Activated gamma-delta T cell treated with anti-CD3 and anti-CD28 coated beads, Interleukin-2, amount 50 U/mL, for 16 hours (primary cell): ENCODE measurements around the gene EHD3.

Experiments used
- DNase-seq: peaks from one replicate; pipeline ENCODE4 v3.0.0-alpha.2; 2020; ENCODE audit warnings: low read depth

The EHD3 gene

DNA sequence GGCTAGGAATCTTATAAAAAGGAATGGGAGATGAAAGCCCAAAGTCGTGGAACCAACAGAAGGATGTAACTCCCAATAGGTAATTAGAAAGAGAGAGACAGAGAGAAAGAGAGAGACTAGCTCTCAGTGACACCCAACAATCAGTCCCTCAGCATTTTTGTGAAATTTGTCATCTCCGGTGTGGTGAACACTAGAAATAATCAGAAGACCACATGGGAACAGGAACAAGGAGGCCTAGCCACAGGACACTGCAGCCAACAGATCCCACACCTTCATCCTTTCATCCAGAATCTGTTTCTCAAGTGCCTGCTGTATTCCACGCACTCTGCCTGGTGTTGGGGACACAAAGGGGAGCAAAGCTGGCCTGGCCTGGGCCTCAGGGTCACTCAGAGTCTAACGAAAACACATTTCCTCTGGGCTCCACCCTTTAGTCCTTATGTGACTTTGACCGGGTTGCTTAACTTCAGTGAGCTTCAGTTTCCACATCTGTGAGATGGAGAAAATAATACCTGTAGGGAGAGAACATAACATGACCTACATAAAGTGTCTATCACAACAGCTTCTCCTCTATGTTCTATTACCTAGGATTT lies 53.1 kb downstream of the EHD3 start:
- DNase-seq = no peak

DNA sequence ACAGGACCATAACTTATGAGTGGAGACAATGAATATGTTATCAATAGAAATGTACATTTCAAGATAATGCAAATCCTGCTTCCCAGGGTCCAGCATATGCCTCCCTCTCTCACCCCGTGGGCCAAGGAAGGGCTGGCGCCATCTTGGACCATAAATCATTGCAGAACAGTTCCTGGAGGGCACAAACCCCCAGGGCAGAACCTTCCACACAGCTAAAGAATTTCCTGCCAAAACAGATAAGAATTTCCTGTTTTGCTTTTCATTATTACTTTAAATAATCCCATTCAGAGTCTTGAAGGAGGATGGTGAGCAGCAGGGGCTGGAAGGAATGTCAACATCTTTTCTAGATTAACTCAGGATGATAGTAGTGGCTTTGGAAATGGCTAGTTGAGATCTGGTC lies 53.7 kb downstream of the EHD3 start:
- no peak for DNase-seq

DNA sequence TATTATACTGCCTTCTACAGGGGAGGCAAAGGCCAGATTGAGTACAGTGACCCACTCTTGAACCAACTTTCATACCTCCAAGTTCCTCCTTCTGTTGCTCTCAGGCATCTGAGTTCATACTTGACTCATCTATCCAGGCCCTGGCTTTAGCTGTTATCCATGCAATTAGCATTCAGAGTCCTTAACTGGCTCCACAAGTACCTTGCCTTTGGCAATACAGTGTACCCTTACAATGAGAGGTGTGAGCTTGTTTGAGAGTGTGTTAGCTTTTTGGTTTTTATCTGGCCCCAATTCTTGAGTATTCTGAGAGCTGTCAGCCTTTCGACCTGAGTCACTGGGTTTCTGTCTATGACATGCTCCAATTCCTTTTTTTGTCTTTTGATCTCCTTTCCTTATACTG lies 60.2 kb downstream of the EHD3 start:
- DNase-seq = no peak

DNA sequence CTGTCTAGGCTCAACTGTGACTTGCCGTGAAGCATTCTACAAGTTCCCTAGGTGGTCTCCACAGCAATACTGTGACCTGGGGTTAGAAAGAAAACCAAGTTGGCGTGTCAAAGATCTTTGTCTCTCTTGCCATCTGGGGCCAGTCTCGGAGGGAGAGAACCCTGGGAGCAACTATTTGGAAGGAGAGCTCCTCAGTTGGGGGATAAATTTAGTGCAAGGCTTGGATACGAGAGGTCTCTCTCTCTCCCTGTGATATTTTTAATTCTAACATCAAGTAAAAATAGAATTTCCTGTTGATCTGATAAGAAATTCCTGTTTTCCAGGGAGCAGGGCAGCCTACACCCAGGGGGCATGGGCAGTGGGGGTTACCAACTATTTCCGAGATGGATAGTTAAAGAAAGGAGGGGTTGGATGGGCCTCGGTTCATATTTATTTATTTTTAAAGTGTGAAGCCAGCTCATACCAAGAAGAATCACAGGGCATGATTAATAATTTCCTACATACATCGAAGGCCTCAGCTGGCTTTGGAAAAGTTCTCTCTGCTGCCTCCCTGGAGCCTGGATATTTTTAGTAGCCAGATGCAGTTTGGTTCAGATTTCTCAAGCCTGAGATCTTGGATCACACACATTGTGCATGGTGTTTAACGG lies 62.8 kb downstream of the EHD3 start:
- DNase-seq = no peak

DNA sequence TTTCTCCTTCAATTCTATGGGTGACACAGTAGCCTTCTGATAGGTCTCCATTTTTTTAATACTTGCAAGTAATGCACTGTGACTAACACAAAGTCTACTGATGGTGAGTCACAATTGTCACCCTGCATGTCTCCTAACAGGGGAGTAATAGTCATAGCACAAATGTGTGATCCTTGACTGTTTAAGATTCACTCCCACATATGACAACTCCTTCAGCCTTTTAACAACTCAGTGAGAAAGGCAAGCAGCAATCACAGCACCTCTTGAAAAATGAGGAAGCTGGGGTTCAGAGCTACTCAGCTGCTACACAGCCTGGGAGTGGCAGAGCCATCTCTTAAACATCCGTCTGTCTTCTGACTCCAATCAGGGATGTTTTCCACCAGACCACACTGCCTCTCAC lies 63.8 kb downstream of the EHD3 start:
- DNase-seq = no peak

DNA sequence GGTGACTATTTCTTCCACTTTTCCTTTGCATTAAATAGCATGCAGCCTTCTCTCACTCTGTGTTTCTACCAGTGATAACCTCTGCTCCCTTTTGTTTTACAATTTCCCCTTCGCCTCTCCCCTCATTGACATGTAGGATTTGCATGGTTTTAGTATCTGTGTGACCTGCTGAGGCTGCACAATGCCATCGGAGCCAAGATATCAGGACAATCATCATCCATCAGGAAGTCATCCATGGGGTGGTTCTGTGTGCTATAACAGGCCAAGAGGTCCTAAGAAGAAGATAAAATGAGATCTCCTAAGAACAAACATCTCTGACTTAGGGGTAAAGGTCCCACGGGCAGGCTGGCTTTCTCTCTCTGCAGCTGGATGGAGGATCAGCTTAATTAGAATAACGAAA lies 65.6 kb downstream of the EHD3 start:
- DNase-seq = no peak

DNA sequence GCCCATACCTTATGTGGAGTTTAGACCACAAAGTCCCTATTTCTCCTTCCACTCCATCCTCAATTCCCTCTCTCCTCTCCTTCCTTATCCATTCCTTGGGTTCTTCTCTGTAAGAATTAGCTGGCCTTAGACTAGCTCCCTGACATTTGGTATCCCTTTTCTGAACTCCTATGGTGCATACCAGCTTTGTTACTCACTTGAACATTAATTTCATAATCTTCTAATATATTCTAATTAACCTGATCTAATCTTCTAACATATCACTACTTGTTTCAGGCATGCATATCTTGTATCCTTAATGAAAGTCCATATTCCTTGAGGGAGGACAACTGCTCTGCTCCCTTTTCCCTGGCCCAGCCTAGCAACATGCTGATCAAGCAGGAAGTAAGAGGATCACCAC lies 66.4 kb downstream of the EHD3 start:
- no peak for DNase-seq

DNA sequence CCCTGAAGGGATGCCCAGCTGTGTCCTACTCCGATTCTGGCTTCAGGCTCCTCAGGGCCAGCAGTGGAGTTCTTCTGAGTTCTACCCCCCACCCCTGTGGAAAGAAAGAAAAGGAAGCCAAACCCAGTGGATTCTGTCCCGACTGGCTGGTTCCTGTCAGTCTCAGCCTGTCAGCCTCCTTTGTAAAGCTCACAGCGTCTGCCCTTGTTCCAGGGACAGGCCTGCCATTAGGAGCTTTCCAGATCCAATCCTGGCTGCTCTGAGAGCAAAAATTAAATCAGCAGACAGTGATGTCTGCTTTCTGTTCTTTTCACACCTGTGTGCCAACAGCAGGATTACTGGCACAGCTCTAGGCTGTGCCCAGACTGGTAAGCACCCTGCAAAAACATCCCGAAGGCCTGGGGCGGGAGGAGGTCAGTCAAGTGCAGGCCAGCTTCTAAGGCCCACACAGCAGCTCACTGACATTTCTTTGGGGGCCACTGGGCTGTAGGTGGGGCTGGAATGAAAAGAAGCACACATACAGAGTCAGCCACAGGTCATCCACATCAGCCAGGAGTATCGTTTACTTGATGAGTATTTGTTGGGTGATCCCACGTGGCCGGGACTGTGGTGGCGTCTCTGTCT lies 69.1 kb downstream of the EHD3 start:
- DNase-seq = no peak

DNA sequence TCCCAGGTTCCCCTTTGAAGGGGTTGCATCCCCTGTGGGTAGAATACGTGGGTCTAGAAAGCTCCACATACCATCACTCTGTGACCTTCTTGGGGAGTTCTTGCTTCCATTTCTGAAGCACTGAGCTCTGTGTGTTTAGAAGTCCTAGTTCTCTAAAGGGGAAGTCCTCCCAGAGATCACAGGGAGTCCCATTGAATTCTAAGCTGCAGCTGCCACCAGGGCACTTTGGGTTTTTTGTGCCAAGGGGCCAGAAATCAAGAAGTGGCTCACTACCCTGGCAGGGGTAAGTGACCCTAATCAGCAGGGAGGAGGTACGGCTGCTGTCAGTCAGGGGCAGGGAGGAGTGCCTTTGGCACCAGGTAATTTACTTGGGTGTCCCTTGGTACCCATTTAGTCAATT lies 70.9 kb downstream of the EHD3 start:
- DNase-seq = no peak

DNA sequence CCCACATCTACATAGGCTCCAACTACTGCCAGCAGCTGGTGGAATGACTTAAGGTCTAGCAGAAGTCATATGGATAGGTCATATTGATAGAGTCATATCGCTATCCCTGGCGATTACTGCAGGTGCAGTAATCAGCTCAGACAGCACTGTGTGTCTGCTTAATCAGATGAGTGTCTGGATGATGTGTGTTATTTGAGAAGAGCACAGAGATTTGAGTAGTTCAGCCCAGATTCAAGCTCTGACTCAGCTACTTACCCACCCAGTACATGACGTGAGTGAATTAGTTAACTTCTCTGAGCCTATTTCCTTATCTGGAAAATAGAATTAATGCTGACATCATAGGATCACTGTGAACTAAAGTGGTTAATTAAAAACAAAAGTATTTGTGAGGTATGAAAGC lies 78.9 kb downstream of the EHD3 start:
- no peak for DNase-seq

DNA sequence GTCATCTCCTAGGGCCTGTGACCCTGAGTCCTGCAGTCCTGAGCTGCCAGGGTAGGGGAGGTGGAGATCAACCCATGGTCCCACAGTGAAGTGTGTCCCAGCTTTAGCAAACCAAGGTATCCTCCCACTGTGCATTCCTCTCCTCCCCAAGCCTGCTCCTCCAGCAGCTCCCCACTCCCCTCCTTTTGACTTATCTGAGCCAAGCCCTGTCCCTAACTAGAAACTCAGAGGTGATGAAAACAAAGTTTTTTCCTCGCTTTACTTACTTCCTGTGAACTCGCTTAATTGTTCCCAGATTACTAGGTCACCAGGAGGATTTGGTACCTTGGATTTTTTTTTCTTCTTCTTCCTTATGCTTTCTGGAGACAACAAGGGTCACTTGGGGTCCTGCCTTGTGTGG lies 80.8 kb downstream of the EHD3 start:
- no peak for DNase-seq

DNA sequence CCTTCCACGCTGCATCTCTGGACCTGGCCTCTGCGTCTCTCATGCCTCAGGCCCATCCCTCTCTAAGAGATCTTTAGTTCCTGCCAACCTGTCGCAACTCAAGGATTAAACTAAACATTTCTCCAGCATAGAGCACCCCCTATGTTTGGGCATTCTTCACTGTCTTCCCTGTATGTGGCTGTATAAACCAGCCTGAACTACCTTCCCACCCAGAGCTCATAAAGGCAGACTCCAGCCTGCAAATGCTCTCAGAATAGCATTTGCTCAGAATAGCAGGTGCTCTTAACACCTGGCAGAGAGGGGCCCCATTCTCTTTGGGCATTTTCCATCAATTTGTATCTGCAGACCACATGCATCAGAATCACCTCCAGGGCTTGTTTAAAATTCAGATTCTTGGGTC lies 83.4 kb downstream of the EHD3 start:
- DNase-seq = no peak

DNA sequence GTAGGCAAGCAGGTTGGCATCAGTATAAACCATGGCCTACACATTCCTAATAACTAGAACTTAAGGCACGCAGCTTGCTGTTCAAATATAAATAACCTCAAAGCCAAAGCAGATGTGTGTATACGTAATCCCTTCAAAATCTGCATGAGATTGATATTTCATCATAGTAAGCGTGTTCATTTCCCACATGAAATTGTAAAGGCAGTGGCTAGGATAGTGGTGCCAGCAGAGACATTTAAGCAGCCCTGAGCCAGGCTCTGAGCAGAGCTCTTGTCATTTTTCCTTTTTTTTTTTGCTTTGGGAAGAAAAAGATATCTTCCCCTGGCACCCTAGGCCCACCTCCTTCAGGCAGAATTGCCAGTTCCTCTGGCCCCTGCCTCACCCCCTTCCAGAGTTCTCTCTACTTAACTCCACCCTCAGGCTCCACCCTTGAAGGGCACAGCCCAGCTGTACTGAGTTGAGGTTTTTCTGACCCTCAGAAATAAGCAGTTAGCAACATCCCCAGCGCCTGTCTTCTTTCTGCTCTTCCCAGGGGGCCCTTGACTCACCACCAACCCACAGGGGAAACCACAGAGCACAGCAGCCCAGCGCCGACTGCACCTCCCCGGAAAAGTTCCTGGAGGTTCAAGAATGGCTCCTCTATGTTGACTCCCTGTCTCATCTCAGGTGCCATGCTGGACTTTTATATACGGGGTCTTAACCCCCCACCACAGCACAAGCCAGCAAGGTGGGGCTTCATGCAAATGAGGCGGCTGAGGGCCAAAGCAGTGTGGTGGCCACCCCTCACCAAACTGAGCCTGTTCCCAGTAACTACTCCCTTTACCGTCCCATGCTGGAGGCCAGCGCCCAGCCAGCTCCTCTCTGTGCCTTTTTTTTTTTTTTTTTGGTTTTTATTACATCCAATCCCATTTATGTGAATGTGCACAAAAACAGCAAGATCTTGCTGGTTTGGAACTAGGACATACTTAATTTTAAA lies 84.7 kb downstream of the EHD3 start:
- peak; percentile 7 for DNase-seq
